GM19467 (cell line): Measurements from ENCODE around the gene EFHC2.
"Not testable (repeated sequence)": the region's sequence is repeated elsewhere in the genome, so short reads cannot be mapped to it uniquely, and the experiment has no call there.

Experiments used
- ATAC-seq: cut with Tn5 transposase; IDR thresholded peaks from one replicate; pipeline ENCODE4 v1.9.1; 2021; ENCODE audit warnings: mild to moderate bottlenecking, moderate library complexity; ENCODE audit not compliant: unreplicated experiment

EFHC2 gene

DNA sequence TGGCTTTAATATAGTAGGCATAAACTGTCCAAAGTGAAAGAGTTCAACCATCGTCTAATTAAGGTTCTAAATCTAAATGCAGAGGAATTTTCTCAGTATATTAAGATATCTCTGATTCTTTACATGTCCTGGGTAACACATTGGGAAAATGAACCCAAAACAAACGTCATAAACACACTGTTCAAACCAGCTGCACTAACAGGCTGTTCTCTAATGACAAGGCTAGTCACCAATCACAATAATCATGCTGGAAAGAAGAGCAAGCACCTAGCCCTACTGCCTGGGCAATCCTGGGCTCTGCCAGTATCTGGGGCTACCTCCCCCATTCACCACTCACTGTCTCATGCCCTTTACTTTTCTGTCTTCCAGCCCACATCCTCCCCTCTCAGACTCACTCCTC is 107.9 kb downstream of the EFHC2 start:
- ATAC-seq, result no peak

DNA sequence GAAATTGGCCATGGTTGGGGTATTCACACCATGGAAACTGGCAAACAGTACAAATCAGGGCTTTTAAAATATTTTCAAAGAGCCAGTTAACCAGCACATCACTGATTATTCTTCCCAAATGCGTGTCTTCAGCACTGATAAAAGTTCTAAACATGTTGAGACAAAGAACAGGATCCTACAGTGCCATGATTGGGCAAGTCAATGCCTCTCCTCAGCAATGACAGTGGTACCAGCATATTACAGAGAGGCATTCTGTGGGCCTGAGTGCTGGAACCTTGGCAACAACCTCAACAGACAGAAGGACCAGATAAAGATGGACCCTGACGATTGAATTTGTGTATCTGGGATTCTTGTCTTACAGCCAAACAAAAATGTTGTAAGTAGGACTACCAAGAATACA is 108.9 kb downstream of the EFHC2 start:
- no peak for ATAC-seq

DNA sequence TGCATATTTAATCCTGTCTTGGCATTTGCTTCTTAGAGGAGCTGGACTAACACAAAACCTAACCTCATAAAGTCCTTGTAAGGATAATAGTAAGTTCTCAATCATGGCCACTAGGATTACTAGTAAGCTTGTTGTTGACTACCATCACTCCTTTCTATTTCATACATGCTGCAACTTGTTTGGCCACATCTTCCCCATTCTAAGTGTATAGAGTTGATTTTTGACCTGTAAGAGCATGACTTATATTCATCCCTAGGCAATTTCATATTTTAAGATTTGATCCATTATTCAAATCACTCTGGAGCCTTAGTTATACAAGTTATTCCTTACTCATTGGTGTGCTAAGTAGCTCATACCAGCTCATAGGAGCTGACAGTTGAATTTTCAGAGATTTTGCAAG is 109.4 kb downstream of the EFHC2 start:
- ATAC-seq, result no peak

DNA sequence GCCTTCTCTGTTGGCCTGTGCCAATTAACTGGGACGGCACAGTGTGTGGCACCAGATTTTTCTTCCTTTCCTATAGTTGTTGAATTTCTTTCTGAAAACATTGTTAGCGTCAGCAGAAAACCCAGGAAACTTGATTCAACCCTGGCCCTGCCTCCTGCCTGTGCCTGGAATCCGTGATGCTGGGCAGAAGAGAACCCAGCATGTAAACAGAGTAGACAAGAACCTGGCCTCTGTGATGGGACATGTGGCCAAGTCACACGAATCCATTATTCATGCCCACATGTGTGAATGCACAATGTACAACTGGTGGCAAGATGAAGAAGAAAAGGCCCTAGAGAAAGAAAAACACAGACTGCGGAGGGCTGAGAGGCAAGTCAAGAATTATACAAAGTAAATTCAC is 111.4 kb downstream of the EFHC2 start:
- ATAC-seq, result no peak

DNA sequence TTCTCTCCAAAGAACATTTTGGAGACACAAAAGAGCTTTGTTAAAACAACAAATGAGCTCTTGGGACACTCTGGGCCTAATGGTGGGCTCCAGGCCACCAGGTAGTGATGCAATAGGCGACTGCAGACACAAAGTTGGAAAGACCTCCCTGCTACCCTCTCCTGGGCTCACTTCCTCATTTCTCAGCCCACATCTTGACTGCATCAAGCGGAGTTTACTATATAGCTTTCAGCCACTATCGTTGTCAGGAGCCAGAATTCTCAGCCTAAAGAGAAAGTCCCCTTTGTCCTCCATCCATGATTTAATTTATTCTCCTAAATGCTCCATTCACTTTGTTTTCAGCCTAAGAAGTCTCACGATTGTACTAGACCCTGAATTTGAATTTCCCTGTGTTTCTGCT is 114.9 kb downstream of the EFHC2 start:
- no peak for ATAC-seq

DNA sequence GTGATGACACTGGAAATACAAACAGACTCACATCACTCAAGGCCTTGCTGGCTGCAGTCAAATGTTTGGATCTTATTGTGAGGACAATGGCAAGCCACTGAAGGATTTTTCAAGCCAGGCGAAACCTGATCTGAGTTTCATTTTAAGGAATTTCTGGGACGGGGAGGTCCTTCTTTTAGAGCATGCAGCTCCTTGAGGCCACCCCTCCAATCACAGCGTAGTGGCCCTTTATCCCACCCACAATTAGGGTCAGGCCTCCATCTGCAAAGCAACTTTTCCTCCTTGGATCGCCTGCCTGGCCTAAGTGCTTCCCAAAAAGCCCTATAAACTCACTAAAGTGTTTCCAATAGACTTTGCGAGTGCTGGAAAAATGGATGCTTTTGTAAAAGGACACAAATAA is 115.5 kb downstream of the EFHC2 start:
- ATAC-seq, result no peak

DNA sequence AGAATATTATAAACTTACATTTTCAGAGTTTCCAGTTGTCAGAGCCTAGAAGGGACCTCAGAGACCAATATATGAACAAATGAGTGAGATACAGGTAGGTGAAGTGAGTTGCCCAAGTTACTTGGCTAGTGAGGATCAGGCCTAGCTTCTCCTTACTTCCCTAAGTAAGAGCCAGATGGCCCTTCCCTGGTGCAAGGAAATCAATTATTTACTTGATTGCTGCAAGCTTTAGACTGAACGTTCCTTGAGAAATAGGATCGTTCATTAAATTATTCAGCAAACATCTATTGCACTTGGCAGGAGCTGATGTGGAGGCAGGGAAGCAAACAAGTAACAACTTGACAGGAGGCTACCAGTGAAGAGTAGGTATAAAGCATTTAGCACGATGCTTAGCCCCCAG is 117.8 kb downstream of the EFHC2 start:
- ATAC-seq, result no peak

DNA sequence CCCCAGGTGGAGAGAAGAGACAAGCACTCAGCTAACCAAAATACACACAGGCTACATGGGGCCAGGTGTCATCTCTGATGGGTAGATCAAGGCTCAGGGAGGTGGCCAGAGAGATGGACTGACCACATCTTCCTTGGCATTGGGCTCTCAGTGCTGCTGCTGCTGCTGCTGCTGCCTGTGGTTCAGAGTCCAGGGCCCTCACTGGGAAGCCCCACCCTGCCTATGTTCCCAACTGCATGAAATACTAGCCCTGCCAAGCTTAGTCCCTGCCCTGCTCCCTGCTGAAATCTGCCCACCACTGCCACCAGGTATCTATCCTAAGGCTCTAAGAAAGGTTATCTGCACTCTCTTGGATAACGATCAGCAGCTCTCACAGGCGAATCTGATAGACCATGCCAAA is 118.7 kb downstream of the EFHC2 start:
- no peak for ATAC-seq

DNA sequence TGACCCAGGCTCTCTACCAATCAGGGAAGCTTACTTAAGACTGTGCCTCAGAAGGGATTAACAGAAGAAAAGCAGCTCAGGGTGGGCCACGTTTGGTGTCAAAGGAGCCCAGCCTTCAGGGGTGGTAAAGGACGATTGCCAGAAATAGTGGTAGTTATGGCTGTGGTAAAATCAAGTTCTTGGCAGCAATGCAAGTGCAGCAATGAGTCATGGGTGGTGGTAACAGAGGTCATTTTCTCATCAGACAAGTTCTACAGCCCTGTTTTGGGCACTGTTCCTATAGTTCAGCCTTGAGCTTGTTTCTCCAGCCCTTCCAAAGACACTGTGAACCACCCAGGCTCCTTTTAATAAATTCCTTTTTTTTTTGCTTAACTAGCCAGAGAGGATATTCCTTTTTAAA is 120.3 kb downstream of the EFHC2 start:
- no peak for ATAC-seq

DNA sequence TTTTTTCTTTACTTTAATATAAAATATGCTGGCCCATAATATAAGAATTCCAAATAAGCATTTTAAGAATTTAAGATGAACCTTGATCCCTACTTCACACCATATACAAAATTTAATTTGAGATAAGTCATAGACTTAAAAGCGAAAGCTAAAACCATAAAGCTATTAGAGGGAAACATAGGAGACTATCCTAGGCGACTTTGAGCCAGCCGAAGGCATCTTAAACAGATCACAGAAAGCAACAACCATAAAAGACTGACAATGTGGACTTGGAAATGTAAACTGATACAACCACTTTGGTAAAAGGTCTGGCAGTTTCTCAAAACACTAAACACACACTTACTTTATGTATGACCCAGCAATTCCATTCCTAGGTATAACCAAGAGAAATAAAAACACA is 125.0 kb downstream of the EFHC2 start:
- ATAC-seq, result no peak

DNA sequence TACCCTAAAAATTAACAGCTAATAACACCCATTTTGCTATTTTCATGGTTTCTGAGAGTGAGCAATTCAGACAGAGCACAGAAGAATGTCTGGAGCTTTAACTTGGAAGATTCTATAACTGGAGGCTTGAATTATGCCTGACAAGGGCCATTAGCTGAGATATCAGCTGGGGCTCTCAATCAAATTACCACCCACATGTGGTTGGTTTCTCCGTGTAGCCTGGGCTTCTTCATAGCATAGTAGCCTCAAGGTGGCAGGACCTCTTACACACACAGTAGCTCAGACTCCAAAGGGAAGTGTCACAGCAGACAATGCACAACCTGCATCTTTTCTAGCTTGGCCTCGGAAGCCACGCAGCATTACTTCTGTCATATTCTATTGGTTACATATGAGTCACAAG is 127.3 kb downstream of the EFHC2 start:
- no peak for ATAC-seq

DNA sequence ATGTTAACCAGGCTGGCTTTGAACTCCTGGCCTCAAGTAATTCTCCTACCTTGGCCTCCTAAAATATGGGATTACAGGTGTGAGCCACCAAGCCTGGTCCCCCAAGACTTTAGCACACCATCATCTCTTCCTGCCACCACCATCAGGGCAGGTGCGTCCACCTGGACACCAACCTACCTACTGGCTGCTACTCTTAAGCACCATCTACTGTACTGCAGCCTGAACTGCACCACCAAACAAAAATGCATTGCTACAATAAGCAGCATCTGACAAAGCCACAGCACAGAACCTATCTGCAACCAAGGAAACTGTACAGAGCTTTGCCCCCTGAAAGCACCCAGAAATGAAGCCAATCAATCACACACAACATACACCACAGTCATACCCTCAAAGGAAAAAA is 139.7 kb downstream of the EFHC2 start:
- no peak for ATAC-seq

DNA sequence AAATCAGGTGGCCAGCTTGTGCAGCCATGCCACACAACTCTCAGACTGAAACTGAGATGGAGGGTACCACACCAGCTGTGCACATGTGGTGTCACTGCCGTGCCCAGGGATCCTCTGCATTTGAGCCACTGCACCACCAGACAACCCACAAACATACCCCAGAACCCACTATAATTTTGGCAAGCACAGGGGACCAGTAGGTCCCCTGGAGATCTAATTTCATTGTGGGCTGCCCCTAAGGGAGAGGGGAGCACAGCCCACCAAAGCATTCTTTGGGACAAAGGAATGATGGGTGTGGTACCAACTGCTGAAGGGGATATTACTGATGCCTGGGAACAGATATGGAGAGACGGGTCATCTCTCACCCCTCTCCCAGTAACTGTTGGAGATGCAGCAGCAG is 140.9 kb downstream of the EFHC2 start:
- ATAC-seq, result no peak

DNA sequence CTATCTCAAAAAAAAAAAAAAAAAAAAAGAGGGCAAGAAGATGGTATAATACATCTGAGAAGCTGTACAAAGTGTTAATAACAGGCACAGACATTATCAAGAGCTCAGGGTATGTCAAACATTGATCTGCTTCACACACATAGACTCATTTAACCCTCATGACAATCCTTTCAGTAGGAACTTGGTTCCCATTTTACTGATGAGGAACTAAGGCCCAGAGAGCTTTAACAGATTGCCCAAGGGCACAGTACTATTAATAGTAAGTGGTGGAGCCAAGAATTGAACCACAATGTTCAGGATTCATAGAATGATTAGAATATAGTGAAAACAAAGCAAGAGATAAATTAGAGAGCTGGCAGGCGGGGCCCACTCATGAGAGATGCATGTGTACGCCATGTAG is 154.4 kb downstream of the EFHC2 start:
- ATAC-seq, result no peak

DNA sequence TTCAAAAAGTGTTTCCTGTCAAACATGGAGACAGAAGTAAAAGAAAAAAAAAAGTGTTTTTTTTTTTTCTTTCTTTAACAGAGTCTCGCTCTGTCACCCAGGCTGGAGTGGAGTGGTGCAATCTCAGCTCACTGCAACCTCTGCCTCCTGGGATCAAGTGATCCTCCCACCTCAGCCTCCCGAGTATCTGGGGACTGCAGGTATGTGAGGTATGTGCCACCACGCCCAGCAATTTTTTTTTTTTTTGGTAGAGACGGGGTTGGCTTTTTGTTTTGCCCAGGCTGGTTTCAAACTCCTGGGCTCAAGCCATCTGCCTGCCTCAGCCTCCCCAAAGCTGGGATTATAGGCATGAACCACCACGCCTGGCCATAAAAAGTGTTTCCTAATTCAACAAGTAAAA is 155.6 kb downstream of the EFHC2 start:
- ATAC-seq, result not testable (repeated sequence)

DNA sequence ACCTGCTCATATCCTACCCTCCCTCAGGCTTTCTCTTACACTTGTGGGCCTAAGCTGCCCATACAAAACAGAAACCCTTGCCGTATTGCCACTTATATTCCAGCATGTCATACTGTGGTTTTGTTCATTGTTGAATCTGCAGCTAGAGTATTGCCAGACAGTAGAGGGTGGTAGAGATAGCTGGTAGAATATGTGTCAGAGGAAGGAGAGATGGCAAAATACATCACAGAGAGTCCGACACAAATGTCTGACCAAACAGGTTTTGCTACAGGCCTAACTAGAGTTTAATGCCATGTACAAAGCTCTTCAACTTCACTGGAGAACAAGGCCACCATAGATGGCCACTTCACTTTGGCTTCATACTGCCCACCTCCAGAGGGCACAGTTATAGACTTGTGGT is 160.1 kb downstream of the EFHC2 start:
- ATAC-seq, result no peak

DNA sequence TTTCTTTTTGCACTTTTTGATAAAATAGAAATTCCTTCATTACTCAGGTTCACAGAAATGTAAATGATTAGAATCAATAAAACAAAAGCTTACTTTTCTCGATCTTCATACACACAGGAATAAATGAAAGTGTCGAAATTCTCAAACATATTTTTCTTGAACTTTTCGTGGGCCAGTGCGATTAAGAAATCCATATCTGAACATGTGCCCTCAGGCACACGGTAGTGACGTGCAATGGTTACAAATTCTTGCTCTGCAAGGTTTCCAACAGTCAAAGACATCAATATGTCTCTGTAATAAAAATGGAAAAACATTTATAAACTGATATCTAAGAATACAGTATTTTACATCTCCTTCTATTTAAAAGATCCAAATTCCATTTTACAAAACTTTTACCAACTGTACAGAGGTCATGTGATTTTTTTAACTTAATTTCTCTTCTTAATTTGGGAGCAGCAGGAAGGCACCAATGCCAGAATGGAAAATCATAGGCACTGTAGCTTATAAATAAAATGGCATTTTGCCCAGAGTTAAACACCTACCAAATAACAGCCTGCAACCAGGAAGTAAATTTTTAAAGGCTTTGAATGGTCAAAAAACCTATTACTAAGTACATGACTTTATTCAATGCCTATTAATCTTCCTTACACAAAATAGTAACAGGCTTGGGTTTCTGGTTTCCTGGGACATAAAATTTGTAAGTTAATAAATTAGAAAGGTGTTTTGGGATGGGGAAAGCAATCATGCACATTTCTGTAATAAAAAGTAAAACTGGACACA is 165.0 kb downstream of the EFHC2 start:
- no peak for ATAC-seq

DNA sequence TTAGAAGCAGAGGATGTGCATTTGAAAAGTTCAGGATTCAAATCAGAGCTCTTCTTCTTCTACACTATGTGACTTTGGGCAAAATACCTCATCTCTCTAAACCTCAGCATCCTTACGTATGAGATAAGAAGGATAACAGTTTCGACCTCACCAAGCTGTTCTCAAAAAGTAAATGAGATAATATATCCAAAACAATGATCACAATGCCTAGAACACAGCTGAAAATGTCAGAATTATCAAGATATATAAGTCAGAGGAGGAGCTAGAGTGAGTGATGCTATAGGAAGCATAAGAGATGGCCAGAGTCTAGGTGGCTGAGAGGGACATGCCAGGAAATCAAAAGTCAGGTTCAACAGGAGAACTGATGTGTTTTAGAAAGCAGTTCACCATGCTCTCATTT is 168.0 kb downstream of the EFHC2 start:
- no peak for ATAC-seq

DNA sequence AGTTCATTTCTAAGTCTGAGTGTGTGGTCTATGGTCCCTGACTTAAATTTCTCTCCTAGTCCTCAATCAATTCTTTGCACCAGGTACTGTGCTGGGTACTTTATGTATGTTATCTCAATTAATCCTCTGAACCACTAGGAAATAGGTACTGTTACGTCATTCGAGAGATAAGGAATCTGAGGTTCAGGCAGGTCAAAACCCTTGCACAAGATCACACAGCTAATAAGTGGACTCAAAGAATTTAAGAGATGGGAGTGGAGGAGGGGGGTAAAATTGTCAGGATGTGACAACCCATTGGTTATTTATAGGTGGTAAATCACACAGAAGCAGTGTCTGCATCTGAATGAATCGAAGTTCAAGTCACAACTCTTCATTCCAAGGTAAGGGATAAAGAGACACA is 169.4 kb downstream of the EFHC2 start:
- ATAC-seq, result no peak

DNA sequence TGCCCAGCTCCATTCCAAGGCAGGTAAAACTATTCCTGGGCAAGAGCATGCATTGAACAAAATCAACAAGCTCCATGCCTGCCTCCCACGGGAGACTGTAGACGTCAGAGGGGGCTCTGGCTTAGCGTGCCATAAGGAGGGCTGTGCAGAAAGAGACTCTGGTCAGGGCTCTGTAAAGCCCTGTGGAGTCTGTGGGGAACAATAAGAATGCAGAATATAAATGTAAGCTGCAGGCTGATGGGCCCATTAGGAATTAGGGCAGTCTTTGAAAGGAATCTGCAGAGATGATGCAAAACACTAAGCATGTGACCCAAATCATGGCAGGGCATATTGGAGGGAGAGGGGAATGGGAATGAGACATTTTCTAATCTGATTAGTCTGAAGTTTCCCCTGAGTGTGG is 170.3 kb downstream of the EFHC2 start:
- no peak for ATAC-seq

DNA sequence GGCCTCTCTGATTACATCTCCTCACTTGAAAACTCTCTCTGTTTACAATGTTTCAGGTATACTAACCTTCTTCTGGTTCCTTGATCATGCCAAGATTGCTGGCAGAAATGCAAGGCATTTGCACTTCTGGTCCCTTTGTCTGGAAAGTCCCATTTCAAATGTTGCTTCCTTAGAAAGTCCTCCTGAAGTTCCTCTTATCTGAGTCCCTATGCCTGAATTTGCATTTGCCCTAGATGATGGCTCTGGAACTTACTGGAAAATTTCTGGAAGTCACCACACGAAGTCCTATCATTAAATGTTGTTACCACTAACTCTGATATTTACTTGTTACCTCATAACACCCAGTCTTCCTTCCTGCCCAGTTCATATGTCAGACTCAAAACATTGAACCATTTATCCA is 176.4 kb downstream of the EFHC2 start:
- ATAC-seq, result no peak

DNA sequence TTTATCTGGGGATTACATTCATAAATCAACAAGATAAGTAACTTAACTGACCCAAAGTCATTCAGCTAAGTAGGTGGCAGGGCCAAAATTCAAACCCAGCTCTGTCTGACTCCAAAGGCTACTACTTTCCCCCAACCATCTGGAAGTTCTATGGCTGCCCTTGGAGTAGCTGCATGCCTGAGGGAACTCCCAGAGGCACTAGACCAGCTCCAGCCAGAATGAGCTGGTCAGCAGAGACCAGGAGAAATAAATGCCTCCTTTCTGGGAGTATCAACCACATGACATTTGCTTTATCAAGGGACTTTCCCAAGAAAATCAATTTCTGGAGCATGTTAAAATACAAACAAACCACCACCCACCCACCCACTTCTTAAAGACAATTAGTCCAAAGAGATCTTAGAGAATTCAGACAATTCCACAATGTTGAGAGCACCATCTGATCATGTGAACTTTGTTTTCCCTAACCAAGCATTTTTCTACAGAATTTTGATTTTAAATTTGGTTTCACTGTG is 180.5 kb downstream of the EFHC2 start:
- no peak for ATAC-seq

DNA sequence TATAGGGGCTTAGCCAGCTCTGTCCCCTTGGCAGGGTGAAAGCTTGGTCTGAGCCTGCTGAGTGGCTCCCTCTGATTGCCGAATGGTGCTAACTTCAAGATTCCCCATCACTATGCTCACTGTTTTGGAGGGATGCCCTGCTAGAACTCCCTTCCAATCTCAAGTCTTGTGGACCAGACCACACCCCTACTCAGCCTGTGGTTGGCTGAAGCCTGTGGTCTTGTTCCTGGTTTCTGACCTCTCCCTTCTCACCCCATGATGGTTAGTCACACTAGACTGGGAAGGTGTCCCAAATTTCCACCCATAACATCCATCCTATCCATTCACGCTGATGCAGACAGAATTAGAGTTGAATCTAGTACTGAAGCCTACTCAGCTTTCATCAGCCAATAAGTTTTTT is 185.6 kb downstream of the EFHC2 start:
- ATAC-seq, result no peak
